ENCODE measurements around the gene GOLM1. TPM values are rescaled to one million over a fixed set of nuclear protein-coding genes. Genes with fewer than 3 reads are reported as not detected.

Gene GOLM1
- total and polyA plus RNA-seq, 2 donors (not counting 3 experiments of a cell fraction or from before 2014, with no cell fraction given) = 49.8 to 108 TPM

DNA sequence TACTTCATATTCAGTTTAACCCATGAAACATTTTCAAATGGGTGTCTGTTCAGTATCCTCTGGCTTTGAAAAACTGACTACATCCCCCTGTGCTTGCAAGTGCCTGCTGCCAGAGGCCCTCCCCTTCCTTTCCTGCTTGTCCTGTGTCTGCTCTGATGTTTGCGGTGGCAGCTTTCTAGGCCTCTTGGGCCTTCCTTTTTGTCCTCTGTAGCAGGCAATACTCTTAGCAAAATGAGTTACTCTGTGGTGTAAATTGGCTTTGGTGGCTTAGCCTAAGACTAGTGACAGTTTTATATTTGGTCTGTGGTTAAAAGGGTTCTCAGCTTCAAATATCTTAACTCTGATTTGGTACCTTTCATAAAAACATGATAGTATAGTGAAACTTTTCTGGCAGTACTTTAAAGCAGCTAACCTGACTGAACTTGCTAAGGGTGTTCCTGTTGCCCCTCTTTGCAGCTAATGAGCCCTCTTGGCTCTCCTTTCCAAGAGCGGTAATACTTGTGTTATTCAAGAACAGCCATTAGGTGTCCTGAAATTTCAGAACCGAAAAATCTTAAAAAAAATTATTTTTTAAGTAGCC lies 76.6 kb downstream of the GOLM1 start:
- peak; percentile 54 for DNase-seq (ENCODE audit: low read depth, low spot score)
- CTCF ChIA-PET = no interaction called here

More for the DNA sequence above, 76.6 kb downstream of the GOLM1 start:
- Histone ChIP-seq H3K4me2 (ENCODE audit: insufficient read depth, low read length) (no peak overlapping the region), H4K20me1 (replicated peaks; ENCODE audit: control insufficient read depth, extremely low read depth, insufficient read depth, low read length) (no peaks in the 10 kb centered on the region), H3K9me1 (replicated peaks; ENCODE audit: control insufficient read depth, extremely low read depth, insufficient read depth, low read length) (no peaks in the 10 kb centered on the region), H3K79me2 (ENCODE audit: control insufficient read depth, insufficient read depth, low read length) (no peaks in the 10 kb centered on the region), H3K4me3 (replicated peaks in 1 of 3; ENCODE audit: insufficient read depth in 1 of 3, low read depth in 1 of 3, low read length in 3 of 3) (no peak overlapping the region), H3K27ac (ENCODE audit: insufficient read depth, low read depth, low read length) (no peak overlapping the region), H3K9ac (replicated peaks; ENCODE audit: extremely low read depth, insufficient read depth, low read length) (no peak overlapping the region), H3K4me1 (ENCODE audit: control insufficient read depth, extremely low read depth, insufficient read depth, low read length) (no peaks in the 10 kb centered on the region), H2AFZ (ENCODE audit: low read depth, low read length) (no peak overlapping the region), H3K36me3 (ENCODE audit: control insufficient read depth in 2 of 2, extremely low read depth in 1 of 2, insufficient read depth in 2 of 2, low read length in 2 of 2) (peaks cover 11 to 16% of the 10 kb centered on the region in 2 experiments), H3K27me3 (ENCODE audit: control insufficient read depth in 2 of 2, insufficient read depth in 2 of 2, low read length in 2 of 2) (no peaks in the 10 kb centered on the region), H3K9me3 (replicated peaks; ENCODE audit: control insufficient read depth, insufficient read depth, low read length) (no peaks in the 10 kb centered on the region)
- POLR2A ChIA-PET = no interaction called here
- TF ChIP-seq POLR2A (IDR thresholded peaks at IDR 0.05; ENCODE audit: low read depth, low read length) (no peak), EZH2 (IDR thresholded peaks at IDR 0.05; ENCODE audit: borderline replicate concordance, low read depth, low read length, severe bottlenecking) (no peak), CTCF (IDR thresholded peaks at IDR 0.05; ENCODE audit: extremely low read depth in 1 of 2, insufficient read depth in 1 of 2, low read depth in 1 of 2, low read length in 2 of 2) (no peak), FOS (IDR thresholded peaks at IDR 0.05; ENCODE audit: borderline replicate concordance, insufficient read depth, low read length) (no peak)
- no TSS peak for BruUV-seq (replicated peaks)
- dilution Hi-C loops (cut with MboI; ENCODE audit: extremely low pct_ligation_motif_present, low sequenced_read_pairs) (no loop called here), intact Hi-C loops (cut with micrococcal nuclease) (no loop called here)
- peak; percentile 61 for FAIRE-seq
